H1 (cell line): ENCODE measurements around the gene SV2B. TPM values are rescaled to one million over a fixed set of nuclear protein-coding genes. Genes with fewer than 3 reads are reported as not detected.

Experiments
- CTCF ChIA-PET: fragments of 300-600 bp; sonication (Branson Sonifier 250); formaldehyde crosslinking; loops from one replicate; lab custom pipeline; 2021; ENCODE audit not compliant: partially characterized antibody; lab: Charles Lee
- POLR2A ChIA-PET: fragments of 300-600 bp; sonication (Branson Sonifier 250); formaldehyde crosslinking; loops from one replicate; lab custom pipeline; 2021; ENCODE audit warnings: inconsistent platforms; ENCODE audit not compliant: partially characterized antibody; lab: Charles Lee
- DNase-seq, 2 experiments: peaks; one replicate each; pipeline versions ENCODE4 v3.0.0 to v3.0.0-alpha.2; 2010 to 2022; ENCODE audit warnings: low spot score in 2 of 2, low read depth in 1 of 2, mixed read lengths in 1 of 2
- FAIRE-seq: peaks from 2 replicates; lab custom pipeline; 2011; peaks lifted over from hg19 to GRCh38; lab: Jason Lieb, UNC
- H2AFZ ChIP-seq: 2 replicates; pipeline ENCODE4 v1.8.1; 2012; ENCODE audit warnings: low read length, inconsistent platforms
- H2AK5ac ChIP-seq: 2 replicates; pipeline ENCODE4 v1.6.1; 2013; ENCODE audit warnings: low read depth, low read length
- H2BK120ac ChIP-seq: replicated peaks from 2 replicates; pipeline ENCODE3; 2013; ENCODE audit warnings: low read depth, low read length, inconsistent platforms
- H2BK12ac ChIP-seq: 2 replicates; pipeline ENCODE4 v1.6.1; 2013; ENCODE audit warnings: low read depth, low read length
- H2BK15ac ChIP-seq: 2 replicates; pipeline ENCODE4 v1.6.1; 2013; ENCODE audit warnings: low read length
- H2BK20ac ChIP-seq: 2 replicates; pipeline ENCODE4 v1.6.1; 2013; ENCODE audit warnings: low read length
- H2BK5ac ChIP-seq: 2 replicates; pipeline ENCODE4 v1.6.1; 2013; ENCODE audit warnings: low read depth, low read length
- H3K14ac ChIP-seq: 2 replicates; pipeline ENCODE4 v1.6.1; 2013; ENCODE audit warnings: inconsistent platforms; ENCODE audit not compliant: insufficient read length
- H3K18ac ChIP-seq: 2 replicates; pipeline ENCODE4 v1.6.1; 2013; ENCODE audit warnings: low read length; ENCODE audit errors: extremely low read depth
- H3K23ac ChIP-seq: 2 replicates; pipeline ENCODE4 v1.6.1; 2013; ENCODE audit warnings: inconsistent platforms; ENCODE audit not compliant: insufficient read length
- H3K23me2 ChIP-seq: 2 replicates; pipeline ENCODE4 v1.6.1; 2013; ENCODE audit warnings: low read depth, low read length
- H3K27ac ChIP-seq: 2 replicates; pipeline ENCODE4 v1.6.1; 2011; ENCODE audit warnings: low read depth, low read length, inconsistent platforms
- H3K27me3 ChIP-seq, 4 experiments: replicated peaks in 1 of 4; 1 replicate in 1 of 4; 2 replicates in 3 of 4; pipeline versions ENCODE4 v1.6.1 to v1.8.1; 2011 to 2013; ENCODE audit warnings: low read length in 3 of 4, mild to moderate bottlenecking in 3 of 4, inconsistent platforms in 2 of 4, mixed read lengths in 2 of 4, moderate library complexity in 1 of 4; ENCODE audit not compliant: control insufficient read depth in 3 of 4, insufficient read depth in 3 of 4; ENCODE audit errors: extremely low read depth in 1 of 4
- H3K36me3 ChIP-seq, 4 experiments: 2 replicates each; pipeline versions ENCODE4 v1.6.1 to v1.8.1; 2011 to 2013; ENCODE audit warnings: mild to moderate bottlenecking in 4 of 4, low read length in 3 of 4, moderate library complexity in 2 of 4, control low read depth in 1 of 4, inconsistent platforms in 1 of 4; ENCODE audit not compliant: insufficient read depth in 4 of 4, control insufficient read depth in 2 of 4
- H3K4ac ChIP-seq: replicated peaks from 2 replicates; pipeline ENCODE3; 2013; ENCODE audit warnings: low read length, low read depth, mixed read lengths, inconsistent platforms; ENCODE audit not compliant: insufficient read length
- H3K4me1 ChIP-seq, 4 experiments: replicated peaks in 1 of 4; 1 replicate in 1 of 4; 2 replicates in 3 of 4; pipeline versions ENCODE4 v1.6.1 to v1.8.1; 2011 to 2013; ENCODE audit warnings: low read length in 3 of 4, inconsistent platforms in 2 of 4, mixed read lengths in 1 of 4; ENCODE audit not compliant: insufficient read depth in 4 of 4, control insufficient read depth in 3 of 4
- H3K4me2 ChIP-seq, 2 experiments: 2 replicates each; pipeline versions ENCODE4 v1.6.1 to v1.8.1; 2011 to 2013; ENCODE audit warnings: low read depth in 2 of 2, low read length in 2 of 2, control low read depth in 1 of 2, inconsistent platforms in 1 of 2, mild to moderate bottlenecking in 1 of 2; ENCODE audit not compliant: insufficient read depth in 1 of 2
- H3K4me3 ChIP-seq, 4 experiments: fragments of 200-600, 300-600 bp in 1 of 4; sonication (generic), shearing (Covaris generic), sonication (Bioruptor Twin) in 1 of 4; 2 replicates each; pipeline versions ENCODE4 v1.5.1 to v1.8.1; 2011 to 2016; ENCODE audit warnings: low read length in 4 of 4, low read depth in 3 of 4, control low read depth in 2 of 4, inconsistent platforms in 2 of 4, mild to moderate bottlenecking in 2 of 4, mixed read lengths in 1 of 4, moderate library complexity in 1 of 4; ENCODE audit not compliant: insufficient read depth in 2 of 4; ENCODE audit errors: extremely low read depth in 1 of 4
- H3K56ac ChIP-seq: replicated peaks from 2 replicates; pipeline ENCODE3; 2013; ENCODE audit warnings: low read depth, mild to moderate bottlenecking, mixed read lengths, low read length, inconsistent platforms; ENCODE audit not compliant: insufficient read length
- H3K79me1 ChIP-seq: 2 replicates; pipeline ENCODE4 v1.6.1; 2013; ENCODE audit warnings: low read depth, low read length, control low read depth
- H3K79me2 ChIP-seq, 2 experiments: 2 replicates each; pipeline versions ENCODE4 v1.6.1 to v1.8.1; 2012 to 2013; ENCODE audit warnings: low read length in 2 of 2, mild to moderate bottlenecking in 2 of 2, inconsistent platforms in 1 of 2; ENCODE audit not compliant: insufficient read depth in 2 of 2, control insufficient read depth in 1 of 2
- H3K9ac ChIP-seq, 4 experiments: replicated peaks in 1 of 4; 1 replicate in 1 of 4; 2 replicates in 3 of 4; pipeline versions ENCODE4 v1.6.1 to v1.8.1; 2011 to 2013; ENCODE audit warnings: low read depth in 3 of 4, low read length in 3 of 4, control low read depth in 2 of 4, mild to moderate bottlenecking in 2 of 4, moderate library complexity in 2 of 4, inconsistent platforms in 1 of 4; ENCODE audit errors: extremely low read depth in 1 of 4
- H3K9me3 ChIP-seq, 2 experiments: 2 replicates each; pipeline versions ENCODE4 v1.6.1 to v1.8.1; 2012 to 2013; ENCODE audit warnings: mild to moderate bottlenecking in 2 of 2, moderate library complexity in 2 of 2, control low read depth in 1 of 2, inconsistent platforms in 1 of 2, low read depth in 1 of 2, low read length in 1 of 2, mixed read lengths in 1 of 2; ENCODE audit not compliant: insufficient read depth in 2 of 2
- H4K20me1 ChIP-seq, 2 experiments: replicated peaks in 1 of 2; 2 replicates each; pipeline versions ENCODE3 to v1.8.1; 2011 to 2013; ENCODE audit warnings: inconsistent platforms in 2 of 2, low read length in 2 of 2, mild to moderate bottlenecking in 1 of 2; ENCODE audit not compliant: insufficient read depth in 2 of 2, control insufficient read depth in 1 of 2
- H4K5ac ChIP-seq: 2 replicates; pipeline ENCODE4 v1.6.1; 2013; ENCODE audit warnings: low read length, low read depth, mixed read lengths, inconsistent platforms; ENCODE audit not compliant: insufficient read length
- H4K8ac ChIP-seq: 2 replicates; pipeline ENCODE4 v1.8.0; 2013; ENCODE audit warnings: mild to moderate bottlenecking, moderate library complexity, low read length, inconsistent platforms; ENCODE audit not compliant: insufficient read depth; ENCODE audit errors: extremely low read depth
- H4K91ac ChIP-seq: replicated peaks from 2 replicates; pipeline ENCODE3; 2013; ENCODE audit warnings: low read length, mixed read lengths, inconsistent platforms; ENCODE audit not compliant: insufficient read length
- CTBP2 ChIP-seq: IDR thresholded peaks from 2 replicates; pipeline ENCODE4 v1.7.0; 2011; ENCODE audit warnings: borderline replicate concordance, mild to moderate bottlenecking, moderate library complexity, mixed read lengths, low read length; ENCODE audit not compliant: insufficient read depth, insufficient read length
- HDAC6 ChIP-seq: IDR thresholded peaks from one replicate; pipeline ENCODE4 v1.7.1; 2012; ENCODE audit warnings: low read depth, mild to moderate bottlenecking, inconsistent platforms, low read length, moderate library complexity
- JUND ChIP-seq: IDR thresholded peaks from 2 replicates; pipeline ENCODE4 v1.6.1; 2011; ENCODE audit warnings: mild to moderate bottlenecking, improper control_type of control experiment, low read length
- KDM1A ChIP-seq: fragments of 200-600, 300-600 bp; sonication (generic); IDR thresholded peaks from 2 replicates; pipeline ENCODE4 v1.7.1; 2016; ENCODE audit warnings: mild to moderate bottlenecking, low read length, borderline replicate concordance
- KDM5A ChIP-seq: fragments of 200-600 bp; IDR thresholded peaks from 2 replicates; pipeline ENCODE4 v1.7.1; 2012; ENCODE audit warnings: mild to moderate bottlenecking, low read length, inconsistent platforms, mixed read lengths
- MAX ChIP-seq: IDR thresholded peaks from 2 replicates; pipeline ENCODE4 v1.6.1; 2012; ENCODE audit warnings: inconsistent platforms
- POLR2AphosphoS5 ChIP-seq: IDR thresholded peaks from 2 replicates; pipeline ENCODE4 v1.6.1; 2011; ENCODE audit warnings: low read depth, low read length
- RAD21 ChIP-seq, 2 experiments: IDR thresholded peaks in 1 of 2; conservative IDR thresholded peaks in 1 of 2; 2 replicates each; pipeline ENCODE4 v1.6.1; 2011; ENCODE audit warnings: low read depth in 2 of 2, low read length in 2 of 2, improper control_type of control experiment in 1 of 2, inconsistent platforms in 1 of 2, mild to moderate bottlenecking in 1 of 2, moderate library complexity in 1 of 2
- TAF1 ChIP-seq: IDR thresholded peaks from 2 replicates; pipeline ENCODE4 v1.6.1; 2011; ENCODE audit warnings: mild to moderate bottlenecking, low read depth, low read length
- WGBS, 2 experiments: shearing (Covaris generic) in 1 of 2; methylation state at CpG; one replicate each; pipeline versions ENCODE4 v1.1.6 to v1.1.7; 2013 to 2015; ENCODE audit warnings: low lambda C conversion rate in 2 of 2, mixed read lengths in 2 of 2, inconsistent platforms in 1 of 2, low coverage in 1 of 2, missing lambda C conversion rate in 1 of 2; ENCODE audit not compliant: insufficient replicate concordance in 2 of 2, insufficient coverage in 1 of 2, insufficient read length in 1 of 2; ENCODE audit errors: extremely low coverage in 1 of 2, missing lambda C conversion rate in 1 of 2; 5-methylcytosine and 5-hydroxymethylcytosine counted together
- polyA plus RNA-seq, 7 experiments: library from polyadenylated mRNA; depleted of rRNA in 3 of 7; stranded (reverse) in 5 of 7; unstranded in 2 of 7; fragments of >200 nt in 5 of 7; fragments of 200-250 nt in 2 of 7; gene quantifications; 1 replicate in 5 of 7; 2 replicates in 1 of 7; 4 replicates in 1 of 7; pipeline versions ENCODE4 v1.2.1 to v1.2.3, GENCODE V29; 2011 to 2013; ENCODE audit warnings: missing spikeins in 2 of 7, mixed read lengths in 2 of 7
- total RNA-seq: library from RNA; stranded (reverse); fragmentation: NEBNext Ultra II Directional; extraction: Animal tissue kit (Norgen Biotek cat#: 25700); gene quantifications from 2 replicates; pipeline ENCODE4 v1.2.1, GENCODE V29; 2021

SV2B gene
- total and polyA plus RNA-seq, 2 of the 8 experiments (the other 6 are each of a cell fraction or from before 2014, with no cell fraction given), result 0.09 to 0.20 TPM

GRCh38 chr15:91142946-91143345 lies 42.9 kb downstream of the SV2B start:
- FAIRE-seq, result no peak
- no peak for TF ChIP-seq KDM1A
- TF ChIP-seq JUND, result no peak
- TF ChIP-seq TAF1, result no peak
- TF ChIP-seq RAD21 (IDR thresholded peaks at IDR 0.05 in 1 of 2, conservative IDR thresholded peaks at IDR 0.05 in 1 of 2; ENCODE audit: low read depth in 2 of 2, low read length in 2 of 2), result no peak
- no peak for TF ChIP-seq CTBP2
- no peak for TF ChIP-seq KDM5A
- no peak for TF ChIP-seq HDAC6
- TF ChIP-seq POLR2AphosphoS5, result no peak
- no peak for TF ChIP-seq MAX

More at GRCh38 chr15:91142946-91143345, 42.9 kb downstream of the SV2B start:
- Histone ChIP-seq H3K14ac (no peak overlapping the region), H2BK15ac (no peak overlapping the region), H3K9ac (no peak overlapping the region), H3K4me2 (no peak overlapping the region), H3K79me2 (no peaks in the 10 kb centered on the region), H3K56ac (no peak overlapping the region), H2BK20ac (no peak overlapping the region), H3K4me3 (no peak overlapping the region), H4K8ac (no peak overlapping the region; the same call in 1 of the 2 replicates), H3K18ac (no peak overlapping the region), H3K23me2 (no peaks in the 10 kb centered on the region; the same call in 1 of the 2 replicates), H2BK5ac (no peak overlapping the region), H3K27me3 (no peaks in the 10 kb centered on the region), H3K4ac (no peak overlapping the region), H3K79me1 (no peaks in the 10 kb centered on the region), H3K27ac (no peak overlapping the region), H2AK5ac (no peak overlapping the region), H3K36me3 (no peaks in the 10 kb centered on the region), H4K5ac (no peak overlapping the region), H3K9me3 (0 out of 4 replicates have a peak, but pooled peaks cover 0 to 2% of the 10 kb centered on the region in 2 experiments), H2BK120ac (no peak overlapping the region), H3K4me1 (peaks cover 0 to 3% (median 0%) of the 10 kb centered on the region in 4 experiments; a peak in 1 of 7 replicates), H4K20me1 (no peaks in the 10 kb centered on the region), H2AFZ (no peak overlapping the region), H2BK12ac (no peak overlapping the region), H3K23ac (no peak overlapping the region), H4K91ac (no peak overlapping the region)
- POLR2A ChIA-PET, result no interaction called here
- CTCF ChIA-PET, result interaction anchor here (0.8 to 1.6 kb wide), 3 partner anchors 34 to 69 kb away, joined by 3 to 5 read pairs (median 3); no protein-coding TSS in a partner anchor
- WGBS, 2 experiments, result 90% methylated on average over 7 of the region's 7 CpGs; no CpG with 5 or more reads in 1 of the 2 experiments
- no peak for DNase-seq
